Measurements from ENCODE around the gene PIK3CG.
"Not testable (repeated sequence)": the region's sequence is repeated elsewhere in the genome, so short reads cannot be mapped to it uniquely, and the experiment has no call there.

Gene PIK3CG

DNA sequence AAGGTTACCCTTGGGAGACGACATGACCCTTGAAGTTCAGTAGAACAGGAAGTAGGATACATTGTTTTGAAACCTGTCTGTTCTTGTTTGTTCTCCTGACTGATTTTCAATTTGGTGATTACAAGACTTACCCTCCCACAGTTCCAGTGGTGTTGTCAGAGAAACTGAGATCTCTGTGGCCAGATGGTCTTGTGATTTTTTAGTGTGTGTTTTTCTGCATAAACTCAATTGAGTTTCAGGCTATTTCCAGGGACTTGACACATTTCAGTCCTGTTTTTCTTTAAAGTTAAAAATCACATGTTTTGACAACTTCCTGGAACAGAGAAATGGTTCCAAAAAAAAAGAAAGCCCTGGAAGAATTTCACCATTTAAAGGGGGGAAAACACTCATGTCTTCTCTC is 22.3 kb downstream of the PIK3CG start:
- DNase-seq (ENCODE audit: low read depth, low spot score) = no peak

DNA sequence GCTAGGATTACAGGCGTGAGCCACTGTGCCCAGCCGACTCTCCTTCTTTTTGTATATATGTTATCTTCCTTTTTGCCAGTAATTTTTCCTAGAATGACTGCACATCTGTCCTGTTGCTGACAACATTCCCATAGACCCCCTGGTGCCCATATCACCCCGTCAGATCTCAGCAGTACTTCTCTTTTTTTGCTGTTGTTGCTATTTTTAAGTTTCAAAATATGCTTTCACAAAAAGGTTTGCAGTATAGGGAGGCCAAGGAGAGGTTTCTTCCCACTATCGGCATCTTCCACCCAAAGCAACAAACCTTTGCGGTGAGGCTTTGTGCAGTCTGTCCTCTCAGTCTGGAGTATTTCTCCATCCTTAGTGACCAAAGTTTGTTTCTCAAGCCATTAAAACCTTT is 23.1 kb downstream of the PIK3CG start:
- DNase-seq (ENCODE audit: low read depth, low spot score) = no peak

DNA sequence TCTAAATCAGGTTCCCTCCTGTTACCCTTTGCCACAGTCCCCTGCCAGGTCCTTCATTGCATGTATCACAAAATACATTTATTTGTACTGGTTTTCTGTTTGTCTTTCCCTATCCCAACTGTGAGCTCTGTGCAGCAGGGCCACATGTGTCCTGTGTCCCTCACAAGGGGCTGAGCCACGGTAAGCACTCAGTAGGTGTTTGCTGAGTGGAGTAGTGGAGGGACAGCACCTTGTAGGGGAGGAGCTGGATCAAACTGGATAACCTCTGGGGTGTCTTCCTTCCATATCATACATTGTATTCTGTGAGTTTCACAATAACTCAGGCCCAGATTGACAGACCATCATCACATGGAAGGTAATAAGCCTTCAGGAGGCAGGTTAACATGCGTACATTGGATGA is 25.9 kb downstream of the PIK3CG start:
- DNase-seq (ENCODE audit: low read depth, low spot score) = no peak

DNA sequence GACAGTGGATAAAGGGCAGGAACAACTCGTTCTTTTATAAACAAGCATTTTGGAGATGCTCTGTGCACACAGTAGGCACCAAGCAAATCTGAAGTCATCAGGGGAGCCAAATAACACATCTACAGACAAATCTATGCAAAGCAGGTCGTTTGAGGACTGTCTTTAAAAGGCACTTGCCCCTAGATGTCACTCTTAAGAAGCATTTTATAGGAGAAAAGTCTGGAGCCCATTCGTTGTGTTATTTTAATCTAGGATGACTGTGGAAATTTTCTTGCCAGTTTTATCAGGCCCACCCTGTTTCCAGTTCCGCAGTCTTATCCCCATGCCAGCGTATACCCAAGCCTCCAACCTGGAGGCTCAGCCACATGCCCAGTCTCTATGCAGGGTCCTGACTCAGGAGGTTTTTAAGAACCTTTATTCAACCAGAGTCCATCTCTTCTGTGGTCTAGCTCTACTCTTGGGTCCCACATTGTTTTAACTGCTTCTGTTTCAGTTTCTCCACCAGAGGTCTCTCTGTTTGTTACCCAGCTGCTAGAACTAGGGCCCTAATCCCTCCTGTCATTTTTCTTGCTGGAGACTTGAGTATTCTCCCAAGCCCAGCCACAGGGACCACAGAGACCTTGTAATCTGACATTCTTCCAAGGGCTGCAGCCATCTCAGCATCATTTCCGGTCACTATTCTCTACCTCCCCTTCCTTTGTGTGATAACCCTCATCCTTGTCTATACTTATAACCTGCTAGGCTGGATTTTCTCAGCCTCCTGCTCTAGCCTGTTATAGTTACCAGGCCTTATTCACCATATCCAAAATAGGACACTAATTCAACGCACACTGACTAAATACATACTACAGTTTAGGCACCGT is 26.7 kb downstream of the PIK3CG start:
- no peak for DNase-seq (ENCODE audit: low read depth, low spot score)

DNA sequence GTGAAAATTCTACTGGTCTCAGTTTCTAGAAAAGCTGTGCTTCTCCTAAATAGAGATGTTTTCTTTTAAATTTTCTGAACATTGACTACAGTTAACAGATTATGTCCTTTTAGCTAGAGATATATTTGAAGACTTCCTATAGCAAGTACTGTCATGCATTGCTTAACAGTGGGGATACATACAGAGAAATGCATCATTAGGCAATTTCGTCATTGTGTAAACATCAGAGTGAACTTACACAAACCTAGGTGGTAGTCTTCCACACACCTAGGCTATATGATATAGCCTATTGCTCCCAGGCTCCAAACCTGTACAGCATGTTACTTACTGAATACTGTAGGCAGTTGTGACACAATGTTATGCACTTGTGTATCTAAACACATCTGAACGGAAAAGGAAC is 28.5 kb downstream of the PIK3CG start:
- DNase-seq (ENCODE audit: low read depth, low spot score) = no peak

DNA sequence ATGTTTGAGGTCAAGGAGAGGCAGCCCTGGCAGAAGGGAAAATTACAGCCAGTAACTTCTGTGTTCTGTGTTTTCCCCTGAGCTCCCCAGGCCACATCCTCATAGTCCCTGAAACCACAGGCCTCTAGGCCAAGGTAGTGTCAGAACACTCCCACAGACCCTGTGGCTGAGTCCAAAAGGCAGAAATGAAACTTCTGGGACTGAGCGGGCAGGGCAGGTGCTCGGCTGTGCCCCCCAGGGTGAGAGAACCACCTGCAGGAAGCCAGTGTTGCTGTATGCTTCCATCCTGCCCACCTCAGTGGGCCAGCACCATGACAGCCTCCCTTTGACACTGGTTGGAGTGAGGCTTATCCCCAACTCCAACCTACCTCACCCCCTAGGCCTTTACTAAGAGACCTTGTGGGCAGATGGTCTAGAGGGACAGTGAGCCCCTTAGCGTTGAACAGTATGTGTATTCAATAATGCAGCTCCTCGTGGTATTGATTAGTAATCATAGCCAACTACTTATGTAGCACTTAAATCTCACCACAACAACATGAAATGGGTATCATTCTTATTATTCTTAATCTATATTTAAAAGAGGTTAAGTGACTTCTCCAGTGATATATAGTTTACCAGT is 30.3 kb downstream of the PIK3CG start:
- DNase-seq (ENCODE audit: low read depth, low spot score) = no peak

DNA sequence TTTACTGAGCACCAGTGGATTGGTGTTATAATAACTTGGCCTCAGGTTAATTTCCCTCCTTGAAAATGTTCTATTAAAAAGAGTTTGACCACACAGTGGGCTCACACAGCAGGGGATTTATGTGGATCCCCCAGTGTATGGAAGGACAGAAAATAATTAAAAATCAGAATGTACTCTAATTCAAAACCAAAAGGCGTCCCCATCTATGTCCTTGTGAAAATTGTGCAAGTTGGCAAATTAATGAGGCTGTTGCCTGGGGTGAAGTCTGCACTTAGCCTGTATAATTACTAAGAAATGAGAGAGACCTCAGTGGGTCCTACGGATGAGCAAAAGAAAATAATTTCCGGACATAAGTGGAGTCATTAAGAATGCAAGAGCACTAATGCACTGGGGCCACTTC is 31.1 kb downstream of the PIK3CG start:
- no peak for DNase-seq (ENCODE audit: low read depth, low spot score)

DNA sequence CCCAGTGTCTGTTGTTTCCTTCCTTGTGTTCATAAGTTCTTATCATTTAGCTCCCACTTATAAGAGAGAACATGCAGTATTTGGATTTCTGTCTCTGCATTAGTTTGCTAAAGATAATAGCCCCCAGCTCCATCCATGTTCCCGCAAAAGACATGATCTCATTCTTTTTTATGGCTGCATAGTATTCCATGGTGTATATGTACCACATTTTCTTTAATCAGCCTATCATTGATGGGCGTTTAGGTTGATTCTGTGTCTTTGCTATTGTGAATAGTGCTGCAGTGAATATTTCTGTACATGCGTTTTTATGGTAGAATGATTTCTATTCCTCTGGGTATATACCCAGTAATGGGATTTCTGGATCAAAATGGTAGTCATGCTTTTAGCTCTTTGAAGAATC is 32.5 kb downstream of the PIK3CG start:
- DNase-seq (ENCODE audit: low read depth, low spot score) = not testable (repeated sequence)

DNA sequence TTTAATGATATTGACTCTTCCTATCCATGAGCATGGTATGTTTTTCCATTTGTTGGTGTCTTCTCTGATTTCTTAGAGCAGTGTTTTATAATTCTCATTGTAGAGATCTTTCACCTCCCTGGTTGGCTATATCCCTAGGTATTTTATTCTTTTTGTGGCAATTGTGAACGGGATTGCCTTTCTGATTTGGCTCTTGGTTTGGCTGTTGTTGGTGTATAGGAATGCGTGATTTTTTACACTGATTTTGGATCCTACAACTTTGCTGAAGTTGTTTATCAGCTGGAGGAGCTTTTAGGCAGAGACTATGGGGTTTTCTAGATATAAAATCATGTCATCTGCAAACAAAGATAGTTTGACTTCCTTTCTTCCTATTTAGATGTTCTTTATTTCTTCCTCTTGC is 33.9 kb downstream of the PIK3CG start:
- not testable (repeated sequence) for DNase-seq (ENCODE audit: low read depth, low spot score)

DNA sequence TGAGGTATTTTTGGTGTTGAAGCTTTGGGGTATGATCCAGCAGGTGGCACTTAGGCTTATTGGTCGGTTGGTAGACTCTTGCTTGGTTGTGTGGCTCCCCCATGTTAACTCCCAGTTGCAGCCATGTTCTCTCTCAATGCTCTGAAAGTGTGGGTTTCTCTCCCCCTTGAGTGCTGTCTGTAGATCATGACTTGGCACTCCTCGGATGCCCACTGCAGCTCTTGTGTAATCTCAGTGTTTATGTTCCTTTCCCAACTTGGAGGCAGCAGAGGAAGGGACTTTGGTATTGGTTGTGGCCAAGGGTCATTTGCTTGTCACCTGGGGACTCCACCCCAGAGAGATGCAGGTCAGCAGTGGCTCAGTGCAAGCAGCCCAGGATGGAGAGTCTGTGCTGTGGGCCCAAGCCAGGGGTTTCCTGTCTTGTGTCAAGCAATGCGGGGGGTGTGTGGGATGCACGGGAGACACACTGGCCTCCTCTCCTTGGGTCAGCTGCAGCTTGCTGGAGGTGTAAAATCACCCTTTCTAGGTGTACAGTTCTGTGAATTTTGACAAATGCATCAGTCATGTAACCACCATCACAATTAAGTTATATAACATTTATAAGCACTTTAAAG is 36.9 kb downstream of the PIK3CG start:
- no peak for DNase-seq (ENCODE audit: low read depth, low spot score)

DNA sequence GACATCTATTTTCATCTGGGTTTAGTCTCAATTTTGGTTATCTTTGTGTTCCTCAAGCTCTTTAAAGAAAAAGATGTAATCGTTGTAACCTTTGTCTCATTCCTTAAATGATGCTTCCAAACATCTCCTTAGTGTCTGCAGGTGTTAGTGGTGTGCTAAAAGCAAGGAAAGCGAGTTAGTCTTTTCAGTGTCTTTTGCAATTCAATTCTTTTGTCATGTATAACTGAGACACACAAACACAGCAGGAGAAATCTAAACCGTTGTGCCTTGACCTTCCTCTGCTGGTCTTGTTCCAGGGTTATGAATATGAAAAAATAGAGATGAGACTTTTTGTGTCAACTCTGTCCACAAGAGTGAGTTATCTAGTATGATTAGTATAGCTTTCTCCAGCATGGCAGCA is 40.7 kb downstream of the PIK3CG start:
- DNase-seq (ENCODE audit: low read depth, low spot score) = no peak

DNA sequence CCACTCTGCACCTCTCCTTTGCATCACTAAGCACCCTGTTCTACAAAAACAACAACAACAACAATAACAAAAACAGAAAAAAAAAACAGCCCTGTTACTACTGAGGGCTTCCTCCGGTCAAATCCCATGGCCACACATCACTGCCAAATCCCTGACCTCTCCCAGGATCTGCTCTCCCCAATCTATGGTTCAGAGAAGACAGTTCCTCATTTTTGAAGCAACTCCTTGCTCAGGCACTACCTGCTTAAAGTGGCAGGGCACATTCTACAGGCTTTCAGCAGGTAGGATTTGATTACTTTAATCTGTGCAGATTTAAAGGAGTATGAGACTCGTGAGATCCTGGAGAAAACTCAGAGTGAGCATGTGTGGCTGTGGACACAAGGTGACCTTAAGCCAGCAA is 46.9 kb downstream of the PIK3CG start:
- DNase-seq (ENCODE audit: low read depth, low spot score) = no peak

DNA sequence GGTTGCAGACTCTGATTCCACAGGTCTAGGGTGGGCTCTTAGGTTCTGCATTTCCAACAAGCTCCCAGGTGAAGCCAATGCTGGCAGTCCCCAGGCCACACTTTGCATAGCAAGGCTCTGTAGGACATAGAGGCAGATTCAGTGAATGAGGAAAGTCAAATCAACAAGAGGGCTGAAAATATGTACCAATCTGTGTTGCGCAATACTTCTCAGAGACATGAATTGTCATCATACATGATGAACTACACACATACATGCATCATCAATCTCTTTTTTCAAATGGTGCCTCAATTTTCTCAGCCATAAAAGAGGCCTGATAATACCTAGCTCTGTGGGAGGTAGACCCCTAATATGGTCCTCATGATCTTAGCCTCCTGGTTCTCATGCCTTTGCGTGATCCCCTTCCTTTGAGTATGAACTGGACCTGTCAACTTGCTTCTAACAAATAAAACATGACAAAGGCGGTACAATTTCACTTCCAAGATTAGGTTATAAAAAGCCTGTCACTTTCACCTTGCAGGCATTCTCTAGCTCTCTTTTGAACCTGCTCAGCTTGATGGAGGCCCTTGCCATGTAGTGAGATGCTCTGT is 49.0 kb downstream of the PIK3CG start:
- no peak for DNase-seq (ENCODE audit: low read depth, low spot score)

DNA sequence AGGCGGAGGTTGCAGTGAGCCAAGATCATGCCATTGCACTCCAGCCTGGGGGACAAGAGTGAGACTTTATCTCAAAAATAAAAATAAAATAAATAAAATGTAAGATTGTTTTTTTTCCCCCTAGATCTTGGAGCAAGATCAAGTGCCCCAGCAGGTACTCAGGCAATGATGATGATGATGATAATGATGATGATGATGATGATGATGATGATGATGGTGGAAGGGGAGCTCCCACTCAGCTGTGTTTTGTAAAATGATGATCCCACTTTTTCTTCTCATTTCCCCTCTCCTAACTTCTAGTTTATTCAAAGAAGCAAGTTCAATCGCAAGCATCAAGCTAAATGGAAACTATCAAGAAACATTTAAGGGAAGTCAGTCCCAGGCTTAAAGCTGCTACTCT is 50.3 kb downstream of the PIK3CG start:
- no peak for DNase-seq (ENCODE audit: low read depth, low spot score)

DNA sequence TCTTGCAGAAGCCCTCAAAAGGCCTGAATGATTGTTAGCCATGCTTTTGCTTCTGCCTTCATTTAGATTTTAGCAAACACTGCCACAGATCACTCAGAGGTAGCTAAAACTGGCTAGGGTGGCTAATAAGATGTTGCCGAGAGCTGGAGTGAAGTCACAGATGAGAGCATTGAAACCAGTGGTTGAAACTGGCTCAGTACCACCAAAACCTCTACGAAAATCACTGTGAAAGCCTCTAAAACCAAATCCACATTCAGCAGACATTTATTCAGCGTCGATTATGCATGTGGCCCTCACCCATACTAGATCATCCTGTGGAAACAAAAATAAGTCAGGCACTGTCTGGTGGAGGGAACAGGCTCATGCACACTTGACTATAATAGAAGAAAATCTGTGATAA is 50.8 kb downstream of the PIK3CG start:
- DNase-seq (ENCODE audit: low read depth, low spot score) = no peak

DNA sequence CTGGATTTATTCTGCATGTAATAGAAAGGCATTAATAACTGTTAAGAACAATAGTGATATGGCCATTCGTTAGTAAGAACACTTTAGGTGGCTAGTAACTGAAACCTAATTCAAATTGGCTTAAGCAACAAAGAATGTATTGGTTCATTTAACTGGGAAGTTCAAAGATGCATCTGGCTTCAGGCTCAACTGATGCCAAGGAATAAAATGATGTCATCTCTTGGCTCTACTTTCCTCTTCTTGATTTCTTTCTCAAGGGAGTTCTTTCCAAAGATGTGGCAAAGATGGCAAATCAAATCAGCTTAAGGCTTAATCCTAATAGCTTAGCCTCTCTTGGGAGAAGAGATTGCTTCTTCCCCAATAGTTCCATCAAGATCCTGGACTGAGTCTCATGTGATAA is 51.6 kb downstream of the PIK3CG start:
- DNase-seq (ENCODE audit: low read depth, low spot score) = no peak

DNA sequence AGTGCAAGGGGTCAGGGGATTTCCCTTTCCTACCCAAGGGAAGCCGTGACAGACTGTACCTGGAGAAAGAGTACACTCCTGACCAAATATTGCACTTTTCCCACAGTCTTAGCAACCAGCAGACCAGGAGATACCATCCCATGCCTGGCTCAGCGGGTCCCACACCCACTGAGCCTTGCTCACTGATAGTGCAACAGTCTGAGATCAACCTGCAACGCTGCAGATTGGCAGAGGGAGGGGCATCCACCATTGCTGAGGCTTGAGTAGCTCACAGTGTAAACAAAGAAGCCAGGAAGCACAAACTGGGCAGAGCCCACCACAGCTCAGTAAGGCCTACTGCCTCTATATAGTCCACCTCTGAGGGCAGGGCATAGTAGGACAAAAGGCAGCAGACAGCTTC is 53.9 kb downstream of the PIK3CG start:
- no peak for DNase-seq (ENCODE audit: low read depth, low spot score)

DNA sequence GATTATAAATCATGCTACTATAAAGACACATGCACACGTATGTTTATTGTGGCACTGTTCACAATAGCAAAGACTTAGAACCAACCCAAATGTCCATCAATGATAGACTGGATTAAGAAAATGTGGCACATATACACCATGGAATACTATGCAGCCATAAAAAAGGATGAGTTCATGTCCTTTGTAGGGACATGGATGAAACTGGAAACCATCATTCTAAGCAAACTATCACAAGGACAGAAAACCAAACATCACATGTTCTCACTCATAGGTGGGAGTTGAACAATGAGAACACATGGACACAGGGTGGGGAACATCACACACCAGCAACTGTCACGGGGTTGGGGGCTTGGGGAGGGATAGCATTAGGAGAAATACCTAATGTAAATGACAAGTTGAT is 59.4 kb downstream of the PIK3CG start:
- not testable (repeated sequence) for DNase-seq (ENCODE audit: low read depth, low spot score)

DNA sequence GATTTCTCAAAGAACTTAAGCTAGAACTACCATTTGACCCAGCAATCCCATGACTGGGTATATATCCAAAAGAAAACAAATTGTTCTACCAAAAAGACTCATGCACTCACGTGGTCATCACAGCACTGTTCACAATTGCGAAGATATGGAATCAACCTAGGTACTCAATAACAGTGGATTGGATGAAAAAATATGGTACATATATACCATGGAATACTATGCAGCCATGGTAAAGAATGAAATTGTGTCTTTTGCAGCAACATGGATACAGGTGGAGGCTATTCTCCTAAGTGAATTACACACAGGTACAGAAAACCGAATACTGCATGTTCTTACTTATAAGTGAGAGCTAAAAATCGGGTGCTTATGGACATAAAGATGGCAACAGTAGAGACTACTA is 61.8 kb downstream of the PIK3CG start:
- no peak for DNase-seq (ENCODE audit: low read depth, low spot score)

DNA sequence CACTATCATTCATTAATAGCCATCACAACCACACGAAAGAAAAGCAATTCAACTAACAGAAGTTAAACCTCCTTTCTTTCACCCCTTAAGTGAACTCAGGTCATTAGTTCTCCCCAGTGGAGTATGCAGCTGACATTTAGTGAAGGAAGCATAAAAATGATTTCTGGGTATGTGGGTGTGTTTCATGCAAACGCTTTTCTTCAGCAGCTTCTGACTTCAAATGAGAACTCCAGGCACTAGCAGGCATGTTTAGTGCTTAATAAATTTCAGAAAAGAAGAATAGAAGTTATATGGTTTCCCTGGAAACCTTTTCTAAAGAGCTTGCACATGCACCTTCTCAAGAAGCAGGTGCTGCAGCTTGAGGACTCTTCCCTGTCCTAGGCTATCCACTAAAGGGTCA is 62.5 kb downstream of the PIK3CG start:
- DNase-seq (ENCODE audit: low read depth, low spot score) = no peak

DNA sequence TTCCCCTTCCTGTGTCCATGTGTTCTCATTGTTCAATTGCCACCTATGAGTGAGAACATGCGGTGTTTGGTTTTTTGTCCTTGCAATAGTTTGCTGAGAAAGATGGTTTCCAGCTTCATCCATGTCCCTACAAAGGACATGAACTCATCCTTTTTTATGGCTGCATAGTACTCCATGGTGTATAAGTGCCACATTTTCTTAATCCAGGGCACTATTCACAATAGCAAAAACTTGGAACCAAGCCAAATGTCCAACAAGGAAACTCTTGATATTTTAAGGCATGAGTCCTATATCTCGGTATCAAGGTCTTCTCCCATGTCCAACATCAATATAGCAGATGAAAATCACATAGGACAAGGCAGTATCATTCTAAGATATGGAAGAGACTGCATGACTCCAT is 64.5 kb downstream of the PIK3CG start:
- not testable (repeated sequence) for DNase-seq (ENCODE audit: low read depth, low spot score)

DNA sequence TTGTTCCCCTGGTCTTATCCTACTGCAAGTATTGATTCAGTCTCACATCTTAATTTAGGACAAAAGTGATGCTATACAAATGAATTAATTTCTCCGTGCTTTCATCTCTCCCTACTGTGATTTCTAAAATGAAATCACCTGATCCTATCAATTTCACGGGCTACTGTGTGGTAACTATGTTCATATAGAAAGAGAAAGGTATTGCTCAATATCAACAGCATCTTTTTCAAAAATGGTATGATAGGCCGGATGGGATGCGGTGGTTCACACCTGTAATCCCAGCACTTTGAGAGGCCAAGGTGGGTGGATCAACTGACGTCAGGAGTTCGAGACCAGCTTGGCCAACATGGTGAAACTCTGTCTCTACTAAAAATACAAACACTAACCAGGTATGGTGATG is 71.2 kb downstream of the PIK3CG start:
- DNase-seq (ENCODE audit: low read depth, low spot score) = no peak

DNA sequence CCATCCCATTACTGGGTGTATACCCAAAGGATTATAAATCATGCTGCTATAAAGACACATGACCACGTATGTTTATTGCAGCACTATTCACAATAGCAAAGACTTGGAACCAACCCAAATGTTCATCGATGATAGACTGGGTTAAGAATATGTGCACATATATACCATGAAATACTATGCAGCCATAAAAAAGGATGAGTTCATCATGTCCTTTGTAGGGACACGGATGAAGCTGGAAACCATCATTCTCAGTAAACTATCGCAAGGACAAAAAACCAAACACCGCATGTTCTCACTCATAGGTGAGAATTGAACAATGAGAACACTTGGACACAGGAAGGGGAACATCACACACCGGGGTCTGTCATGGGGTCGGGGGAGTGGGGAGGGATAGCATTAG is 73.0 kb downstream of the PIK3CG start:
- not testable (repeated sequence) for DNase-seq (ENCODE audit: low read depth, low spot score)
